CD4-positive, alpha-beta T cell (primary cell): ENCODE data around the gene KIAA1614. TPM values are rescaled to one million over a fixed set of nuclear protein-coding genes. Genes with fewer than 3 reads are reported as not detected.

ENCODE experiments used
- ATAC-seq: fragments of 200-7000 bp; cut with Tn5 transposase; one replicate; pipeline ENCODE4 v1.10.0; 2022; ENCODE audit warnings: mild to moderate bottlenecking; ENCODE audit not compliant: poor library complexity
- CTCF ChIA-PET: fragments of 350-600 bp; sonication (Branson Sonifier 250); formaldehyde crosslinking; loops from one replicate; lab custom pipeline; 2021; ENCODE audit warnings: antibody characterized with exemption, inconsistent platforms; lab: Charles Lee
- POLR2A ChIA-PET: fragments of 350-600 bp; sonication (Branson Sonifier 250); formaldehyde crosslinking; loops from one replicate; lab custom pipeline; 2021; ENCODE audit warnings: antibody characterized with exemption, inconsistent platforms; lab: Charles Lee
- DNase-seq, 14 experiments: peaks; one replicate each; pipeline ENCODE4 v3.0.0-alpha.2; 2013 to 2020; ENCODE audit warnings: mixed read lengths in 2 of 14
- H3K27ac ChIP-seq, 2 donors: one replicate each; pipeline versions ENCODE4 v1.5.1 to v1.7.0; 2013; ENCODE audit warnings: low read length in 2 of 2, low read depth in 1 of 2, mild to moderate bottlenecking in 1 of 2
- H3K27me3 ChIP-seq, 2 experiments: 1 replicate in 1 of 2; 2 replicates in 1 of 2; pipeline versions ENCODE4 v1.6.1 to v1.7.0; 2013; ENCODE audit warnings: low read length in 2 of 2, control low read depth in 1 of 2, mild to moderate bottlenecking in 1 of 2, moderate library complexity in 1 of 2; ENCODE audit not compliant: insufficient read depth in 2 of 2, control insufficient read depth in 1 of 2
- H3K36me3 ChIP-seq: one replicate; pipeline ENCODE4 v1.6.1; 2013; ENCODE audit warnings: low read length, control low read depth; ENCODE audit not compliant: insufficient read depth
- H3K4me1 ChIP-seq: one replicate; pipeline ENCODE4 v1.6.1; 2013; ENCODE audit warnings: low read length, control low read depth; ENCODE audit not compliant: insufficient read depth
- H3K4me3 ChIP-seq: one replicate; pipeline ENCODE4 v1.5.1; 2013; ENCODE audit warnings: mild to moderate bottlenecking, low read length, moderate library complexity
- H3K9me3 ChIP-seq, 2 experiments: 1 replicate in 1 of 2; 2 replicates in 1 of 2; pipeline versions ENCODE4 v1.6.1 to v1.7.0; 2013; ENCODE audit warnings: low read length in 2 of 2, mild to moderate bottlenecking in 2 of 2, control low read depth in 1 of 2, moderate library complexity in 1 of 2; ENCODE audit not compliant: control insufficient read depth in 1 of 2, insufficient read depth in 1 of 2
- H3K27ac Mint-ChIP-seq: one replicate; pipeline ENCODE4 v1.8.0; 2020; ENCODE audit warnings: mixed read lengths
- H3K27me3 Mint-ChIP-seq: one replicate; pipeline ENCODE4 v1.8.0; 2021; ENCODE audit warnings: mixed read lengths
- H3K36me3 Mint-ChIP-seq: one replicate; pipeline ENCODE4 v1.8.0; 2021; ENCODE audit warnings: low read depth, mixed read lengths
- H3K4me1 Mint-ChIP-seq: one replicate; pipeline ENCODE4 v1.8.0; 2021; ENCODE audit warnings: low read depth, mixed read lengths
- H3K4me3 Mint-ChIP-seq: one replicate; pipeline ENCODE4 v1.8.0; 2020; ENCODE audit warnings: mild to moderate bottlenecking, mixed read lengths
- H3K9me3 Mint-ChIP-seq: one replicate; pipeline ENCODE4 v1.8.0; 2020; ENCODE audit warnings: mixed read lengths
- CTCF ChIP-seq: fragments of 200-600 bp; IDR thresholded peaks from one replicate; pipeline ENCODE4 v1.8.0; 2022; ENCODE audit warnings: antibody characterized with exemption, mild to moderate bottlenecking
- intact Hi-C, 2 experiments: fragments of 100-400 bp; cut with DNase I in 1 of 2; cut with micrococcal nuclease in 1 of 2; formaldehyde crosslinking; loops; one replicate each; pipeline versions ENCODE4 v1.15.1 to v1.9.0; 2023 to 2025; cut with DNase I, micrococcal nuclease
- total RNA-seq, 174 experiments: library from RNA in 2 of 174; stranded (reverse) in 2 of 174; gene quantifications; one replicate each; pipeline ENCODE4 v1.2.3 and lab custom pipeline; 2021 to 2026

The KIAA1614 gene
- total RNA-seq, 2 experiments from 2014 or later: 0.14 to 0.20 TPM

GRCh38 chr1:180969434-180969833, 56.7 kb downstream of the KIAA1614 start:
- ATAC-seq (no peak), DNase-seq (peak in 1 of 14 experiments; percentile 12)
- POLR2A ChIA-PET: no interaction called here
- Mint-ChIP-seq H3K36me3 (peaks cover 68% of the 10 kb centered on the region), H3K4me1 (peaks cover 4% of the 10 kb centered on the region), H3K27me3 (no peaks in the 10 kb centered on the region), H3K4me3 (no peak overlapping the region), H3K9me3 (no peaks in the 10 kb centered on the region), H3K27ac (no peak overlapping the region)
- TF ChIP-seq CTCF: no peak
- H3K9me3 ChIP-seq: no peaks in the 10 kb centered on the region
- intact Hi-C loops: loop anchor here in 1 of 2 experiments (2.0 kb wide), 1 partner anchor 29 kb away; no protein-coding TSS in a partner anchor
- H3K4me1 ChIP-seq: no peaks in the 10 kb centered on the region
- no peak overlapping the region for H3K4me3 ChIP-seq
- CTCF ChIA-PET: no interaction called here
- H3K27me3 ChIP-seq: no peaks in the 10 kb centered on the region
- peaks cover 40% of the 10 kb centered on the region for H3K36me3 ChIP-seq
- no peak overlapping the region for H3K27ac ChIP-seq

GRCh38 chr1:180970333-180971079, 57.8 kb downstream of the KIAA1614 start:
- ATAC-seq (no peak), DNase-seq (no peak)
- intact Hi-C loops: no loop called here
- no peaks in the 10 kb centered on the region for H3K9me3 ChIP-seq
- TF ChIP-seq CTCF: no peak
- H3K27ac Mint-ChIP-seq: no peak overlapping the region
- H3K4me1 Mint-ChIP-seq: peaks cover 11% of the 10 kb centered on the region
- no peak overlapping the region for H3K4me3 ChIP-seq
- no peak overlapping the region for H3K4me3 Mint-ChIP-seq
- no peaks in the 10 kb centered on the region for H3K27me3 ChIP-seq
- H3K27ac ChIP-seq: no peak overlapping the region
- peaks cover 77% of the 10 kb centered on the region for H3K36me3 Mint-ChIP-seq
- H3K9me3 Mint-ChIP-seq: no peaks in the 10 kb centered on the region
- peaks cover 35% of the 10 kb centered on the region for H3K36me3 ChIP-seq
- POLR2A ChIA-PET: no interaction called here
- H3K27me3 Mint-ChIP-seq: no peaks in the 10 kb centered on the region
- CTCF ChIA-PET: no interaction called here
- H3K4me1 ChIP-seq: peaks cover 2% of the 10 kb centered on the region

- Histone ChIP-seq H3K36me3 (peaks cover 43% of the 10 kb centered on the region), H3K27me3 (no peaks in the 10 kb centered on the region), H3K4me3 (no peak overlapping the region), H3K4me1 (peaks cover 5% of the 10 kb centered on the region), H3K27ac (no peak overlapping the region), H3K9me3 (no peaks in the 10 kb centered on the region)
- no peak overlapping the region for H3K27ac Mint-ChIP-seq
- DNase-seq (no peak), ATAC-seq (no peak)
- H3K36me3 Mint-ChIP-seq: peaks cover 82% of the 10 kb centered on the region
- TF ChIP-seq CTCF: no peak
- no peak overlapping the region for H3K4me3 Mint-ChIP-seq
- H3K27me3 Mint-ChIP-seq: no peaks in the 10 kb centered on the region
- intact Hi-C loops: no loop called here
- ChIA-PET POLR2A (no interaction called here), CTCF (no interaction called here)
- peaks cover 18% of the 10 kb centered on the region for H3K4me1 Mint-ChIP-seq
- H3K9me3 Mint-ChIP-seq: no peaks in the 10 kb centered on the region
Measured at GRCh38 chr1:180971273-180971997, 58.7 kb downstream of the KIAA1614 start.
